GM12878 (cell line): ENCODE data around the gene METAP1. TPM values are rescaled to one million over a fixed set of nuclear protein-coding genes. Genes with fewer than 3 reads are reported as not detected.

ENCODE experiments used
- ATAC-seq: fragments of 200-7000 bp; cut with Tn5 transposase; 3 replicates; pipeline ENCODE4 v1.9.1; 2020; ENCODE audit warnings: mild to moderate bottlenecking, moderate library complexity
- BruUV-seq: library from RNA; stranded (reverse); fragments of 400-500 nt; replicated peaks from 2 replicates; lab custom pipeline; 2021; lab: Mats Ljungman, UMichigan
- CTCF ChIA-PET: fragments of 300-600 bp; sonication (Branson Sonifier 250); formaldehyde crosslinking; extraction: SDS; loops from one replicate; lab custom pipeline; 2021; ENCODE audit warnings: inconsistent platforms; lab: Yijun Ruan, JAX
- POLR2A ChIA-PET: fragments of 350-600 bp; formaldehyde crosslinking; extraction: SDS; loops from one replicate; lab custom pipeline; 2021; ENCODE audit warnings: inconsistent platforms; lab: Charles Lee
- RAD21 ChIA-PET: fragments of 300-600 bp; sonication (Branson Sonifier 250); formaldehyde crosslinking; loops from one replicate; lab custom pipeline; 2023; ENCODE audit warnings: antibody characterized with exemption; ENCODE audit not compliant: unreplicated experiment; lab: Charles Lee
- SMC1A ChIA-PET: fragments of 300-600 bp; sonication (Branson Sonifier 250); formaldehyde crosslinking; loops from one replicate; lab custom pipeline; 2023; ENCODE audit not compliant: unreplicated experiment, uncharacterized antibody; lab: Charles Lee
- DNase-seq: peaks from one replicate; pipeline ENCODE4 v3.0.0-alpha.2; 2011; ENCODE audit warnings: low read depth, low spot score
- FAIRE-seq: peaks from 3 replicates; lab custom pipeline; 2011; peaks lifted over from hg19 to GRCh38; lab: Jason Lieb, UNC
- H2AFZ ChIP-seq: 2 replicates; pipeline ENCODE4 v1.6.0; 2011; ENCODE audit warnings: low read depth, low read length, control low read depth; ENCODE audit not compliant: control insufficient read depth
- H3K27ac ChIP-seq: 2 replicates; pipeline ENCODE4 v1.5.1; 2011; ENCODE audit warnings: control low read depth; ENCODE audit not compliant: control insufficient read depth, insufficient read depth
- H3K27me3 ChIP-seq, 2 experiments: replicated peaks in 1 of 2; 2 replicates each; pipeline versions ENCODE4 v1.6.0 to v1.6.1; 2011; ENCODE audit warnings: low read length in 1 of 2; ENCODE audit not compliant: control insufficient read depth in 2 of 2, insufficient read depth in 2 of 2
- H3K36me3 ChIP-seq, 2 experiments: 2 replicates each; pipeline ENCODE4 v1.5.1; 2011; ENCODE audit warnings: low read length in 1 of 2; ENCODE audit not compliant: control insufficient read depth in 2 of 2, insufficient read depth in 2 of 2
- H3K4me1 ChIP-seq: 2 replicates; pipeline ENCODE4 v1.6.1; 2011; ENCODE audit warnings: mild to moderate bottlenecking, low read length, moderate library complexity, mixed read lengths; ENCODE audit not compliant: control insufficient read depth, insufficient read depth
- H3K4me2 ChIP-seq: 2 replicates; pipeline ENCODE4 v1.6.0; 2011; ENCODE audit warnings: control low read depth; ENCODE audit not compliant: control insufficient read depth, insufficient read depth
- H3K4me3 ChIP-seq: fragments of 200-600 bp; sonication (generic); 2 replicates; pipeline ENCODE4 v1.5.1; 2016
- H3K79me2 ChIP-seq: 2 replicates; pipeline ENCODE4 v1.6.0; 2011; ENCODE audit warnings: low read length; ENCODE audit not compliant: control insufficient read depth, insufficient read depth
- H3K9ac ChIP-seq: 2 replicates; pipeline ENCODE4 v1.8.0; 2011; ENCODE audit warnings: low read length, control low read depth, mixed read lengths; ENCODE audit not compliant: control insufficient read depth, insufficient read depth
- H3K9me3 ChIP-seq: replicated peaks from 3 replicates; pipeline ENCODE4 v1.5.1; 2011; ENCODE audit warnings: mild to moderate bottlenecking, low read length; ENCODE audit not compliant: control insufficient read depth, insufficient read depth
- H4K20me1 ChIP-seq: 2 replicates; pipeline ENCODE4 v1.6.0; 2011; ENCODE audit not compliant: control insufficient read depth, insufficient read depth
- ATF7 ChIP-seq: fragments of 450-650 bp; IDR thresholded peaks from 2 replicates; pipeline ENCODE4 v1.6.1; 2016; ENCODE audit warnings: low read depth, mild to moderate bottlenecking
- CBFB ChIP-seq: IDR thresholded peaks from 2 replicates; pipeline ENCODE4 v1.6.1; 2016; ENCODE audit warnings: antibody characterized with exemption, low read depth
- CREB1 ChIP-seq: IDR thresholded peaks from 2 replicates; pipeline ENCODE4 v1.6.1; 2012; ENCODE audit warnings: low read depth, mild to moderate bottlenecking, inconsistent platforms
- E2F8 ChIP-seq: fragments of 450-650 bp; IDR thresholded peaks from 2 replicates; pipeline ENCODE4 v1.6.1; 2018; ENCODE audit warnings: mild to moderate bottlenecking, low read depth, moderate library complexity; ENCODE audit not compliant: partially characterized antibody
- EP300 ChIP-seq, 2 experiments: fragments of 150-350 bp in 1 of 2; IDR thresholded peaks; 2 replicates each; pipeline ENCODE4 v1.6.1; 2011 to 2012; ENCODE audit warnings: low read depth in 2 of 2, low read length in 2 of 2, borderline replicate concordance in 1 of 2, improper control_type of control experiment in 1 of 2, inconsistent platforms in 1 of 2; ENCODE audit not compliant: control insufficient read depth in 1 of 2
- KAT2A ChIP-seq: conservative IDR thresholded peaks from 2 replicates; pipeline ENCODE4 v1.6.1; 2011; ENCODE audit warnings: low read depth, low read length; ENCODE audit not compliant: control insufficient read depth
- NR2C2 ChIP-seq: IDR thresholded peaks from 2 replicates; pipeline ENCODE4 v1.6.1; 2011; ENCODE audit warnings: borderline replicate concordance, low read depth; ENCODE audit not compliant: control insufficient read depth, insufficient read length
- NRF1 ChIP-seq: conservative IDR thresholded peaks from 2 replicates; pipeline ENCODE4 v1.6.1; 2011; ENCODE audit warnings: mild to moderate bottlenecking, low read depth, low read length, improper control_type of control experiment
- RELB ChIP-seq: fragments of 450-650 bp; IDR thresholded peaks from 2 replicates; pipeline ENCODE4 v1.6.1; 2017; ENCODE audit warnings: low read depth, mild to moderate bottlenecking, moderate library complexity
- TAF1 ChIP-seq: IDR thresholded peaks from 2 replicates; pipeline ENCODE4 v1.6.1; 2011; ENCODE audit warnings: mild to moderate bottlenecking, low read depth, low read length, borderline replicate concordance
- USF2 ChIP-seq: IDR thresholded peaks from 2 replicates; pipeline ENCODE4 v1.6.1; 2011; ENCODE audit warnings: low read depth, low read length, improper control_type of control experiment, borderline replicate concordance
- ZNF217 ChIP-seq: fragments of 450-650 bp; IDR thresholded peaks from 2 replicates; pipeline ENCODE4 v1.6.1; 2017; ENCODE audit warnings: antibody characterized with exemption, mild to moderate bottlenecking
- ZNF592 ChIP-seq: fragments of 450-650 bp; IDR thresholded peaks from 2 replicates; pipeline ENCODE4 v1.6.1; 2017; ENCODE audit warnings: mild to moderate bottlenecking, moderate library complexity
- WGBS: methylation state at CpG from one replicate; pipeline ENCODE4 v1.1.6; 2016; ENCODE audit warnings: low lambda C conversion rate; ENCODE audit not compliant: insufficient replicate concordance, insufficient coverage; ENCODE audit errors: missing lambda C conversion rate; 5-methylcytosine and 5-hydroxymethylcytosine counted together
- in situ Hi-C: fragments of 300-500 bp; cut with MboI; formaldehyde crosslinking; loops from 9 replicates; pipeline ENCODE4 v1.14.3; 2018; ENCODE audit warnings: mixed read lengths
- intact Hi-C: fragments of 100-400 bp; cut with micrococcal nuclease; formaldehyde crosslinking; loops from one replicate; pipeline ENCODE4 v1.14.2; 2022; ENCODE audit not compliant: unreplicated experiment
- polyA plus RNA-seq, 11 experiments: library from polyadenylated mRNA; depleted of rRNA in 4 of 11; unstranded in 6 of 11; stranded (reverse) in 5 of 11; fragments of >200 nt; fragmentation: Nextera tagmentation in 4 of 11; fragmentation: Illumina TruSeq in 1 of 11; extraction: Ambion mirVana in 4 of 11; extraction: Trizol in 1 of 11; gene quantifications; 1 replicate in 1 of 11; 2 replicates in 10 of 11; pipeline versions ENCODE4 v1.2.1 to v1.2.3, GENCODE V29; 2011 to 2016; ENCODE audit warnings: inconsistent platforms in 2 of 11, missing spikeins in 2 of 11, low read depth in 1 of 11
- total RNA-seq, 4 experiments: library from RNA; depleted of rRNA in 3 of 4; stranded (reverse); fragments of >200 nt in 3 of 4; fragmentation: Illumina TruSeq in 1 of 4; extraction: Trizol in 1 of 4; gene quantifications; 2 replicates each; pipeline versions ENCODE4 v1.2.1 to v1.2.3, GENCODE V29; 2013 to 2021

The METAP1 gene
- total and polyA plus RNA-seq, 10 of the 15 experiments (the other 5 are each of a cell fraction or from before 2014, with no cell fraction given): 22.7 to 71.4 (median 45.1) TPM

- WGBS: 99% methylated on average over 7 of the region's 7 CpGs
- Histone ChIP-seq H3K9ac (no peak overlapping the region), H2AFZ (no peak overlapping the region), H3K4me3 (no peak overlapping the region), H3K79me2 (peaks cover 70% of the 10 kb centered on the region), H3K4me2 (no peak overlapping the region), H3K27me3 (no peaks in the 10 kb centered on the region), H3K4me1 (no peaks in the 10 kb centered on the region), H3K27ac (no peak overlapping the region), H3K9me3 (no peaks in the 10 kb centered on the region; the same call in 2 of the 3 replicates), H4K20me1 (no peaks in the 10 kb centered on the region; the same call in 1 of the 2 replicates), H3K36me3 (no peaks in the 10 kb centered on the region)
- ATAC-seq (no peak), FAIRE-seq (no peak), DNase-seq (no peak)
- RAD21 ChIA-PET: interaction anchor here (0.9 to 2.8 kb wide), 2 partner anchors 9 to 58 kb away, joined by 3 to 11 read pairs; no protein-coding TSS in a partner anchor
- TF ChIP-seq CREB1 (no peak), ZNF217 (no peak), TAF1 (no peak), KAT2A (no peak), CBFB (no peak), ZNF592 (no peak), EP300 (IDR thresholded peaks at IDR 0.05; ENCODE audit: borderline replicate concordance in 1 of 2, control insufficient read depth in 1 of 2, low read depth in 2 of 2, low read length in 2 of 2) (no peak), RELB (no peak), USF2 (no peak), NR2C2 (no peak), NRF1 (no peak), E2F8 (no peak), ATF7 (no peak)
- POLR2A ChIA-PET: interaction anchor here (0.7 kb wide), 2 partner anchors 72 to 372 kb away, joined by 5 read pairs; no protein-coding TSS in a partner anchor
- SMC1A ChIA-PET: interaction anchor here (0.7 to 12.4 kb wide), 4 partner anchors 29 to 90 kb away, joined by 3 to 166 read pairs (median 4); partner anchors contain the start of gene ADH5
- BruUV-seq: no TSS peak
- in situ Hi-C loops: loop anchor here (5.0 to 10.0 kb wide), 2 partner anchors 54 to 406 kb away; no protein-coding TSS in a partner anchor
- intact Hi-C loops: loop anchor here (5.0 to 10.0 kb wide), 3 partner anchors 334 to 826 kb away; no protein-coding TSS in a partner anchor
- CTCF ChIA-PET: interaction anchor here (0.6 to 17.9 kb wide), 6 partner anchors 10 to 405 kb away, joined by 3 to 287 read pairs (median 4); no protein-coding TSS in a partner anchor
These were observed 3.0 kb downstream of the METAP1 start for GRCh38 chr4:98998551-98998950.
